ENCODE data around the gene RCN1. TPM values are rescaled to one million over a fixed set of nuclear protein-coding genes. Genes with fewer than 3 reads are reported as not detected.

The RCN1 gene
- total RNA-seq, 6 experiments from 2014 or later, result 30.7 to 52.4 (median 37.7) TPM

- WGBS (ENCODE audit: insufficient coverage, low coverage, low lambda C conversion rate, missing lambda C conversion rate), result 33% methylated on average over 2 of the region's 2 CpGs
- no peak for TF ChIP-seq CTCF (IDR thresholded peaks at IDR 0.05)
- no peak for TF ChIP-seq POLR2A (IDR thresholded peaks at IDR 0.05)
- ATAC-seq (no peak), DNase-seq (no peak)
- H3K36me3 ChIP-seq, result no peaks in the 10 kb centered on the region
- no peak overlapping the region for H3K4me3 ChIP-seq
- H3K27ac ChIP-seq, result no peak overlapping the region
- no peaks in the 10 kb centered on the region for H3K9me3 ChIP-seq
- H3K4me1 ChIP-seq, result no peaks in the 10 kb centered on the region
- intact Hi-C loops (cut with DNase I), result no loop called here
- no peaks in the 10 kb centered on the region for H3K27me3 ChIP-seq
Measured at GRCh38 chr11:32122200-32122599, 31.3 kb downstream of the RCN1 start.

- WGBS (ENCODE audit: insufficient coverage, low coverage, low lambda C conversion rate, missing lambda C conversion rate), result 69% methylated on average over 2 of the region's 3 CpGs
- intact Hi-C loops (cut with DNase I), result no loop called here
- Histone ChIP-seq H3K4me3 (no peak overlapping the region), H3K4me1 (no peaks in the 10 kb centered on the region), H3K36me3 (no peaks in the 10 kb centered on the region), H3K27ac (no peak overlapping the region), H3K27me3 (no peaks in the 10 kb centered on the region), H3K9me3 (no peaks in the 10 kb centered on the region)
- no peak for TF ChIP-seq CTCF (IDR thresholded peaks at IDR 0.05)
- no peak for TF ChIP-seq POLR2A (IDR thresholded peaks at IDR 0.05)
- DNase-seq, result no peak
- no peak for ATAC-seq
Measured at GRCh38 chr11:32131321-32131720, 40.4 kb downstream of the RCN1 start.

- no peak for ATAC-seq
- WGBS (ENCODE audit: insufficient coverage, low coverage, low lambda C conversion rate, missing lambda C conversion rate), result 65% methylated on average over 3 of the region's 3 CpGs
- Histone ChIP-seq H3K4me3 (no peak overlapping the region), H3K27me3 (no peaks in the 10 kb centered on the region), H3K36me3 (no peaks in the 10 kb centered on the region), H3K9me3 (no peaks in the 10 kb centered on the region), H3K27ac (no peak overlapping the region), H3K4me1 (peaks cover 0 to 3% (median 0%) of the 10 kb centered on the region in 4 donors)
- intact Hi-C loops (cut with DNase I), result no loop called here
- DNase-seq, result no peak
- no peak for TF ChIP-seq POLR2A (IDR thresholded peaks at IDR 0.05)
- no peak for TF ChIP-seq CTCF (IDR thresholded peaks at IDR 0.05)
Measured at GRCh38 chr11:32136657-32137056, 45.8 kb downstream of the RCN1 start.

- H3K27me3 ChIP-seq, result no peaks in the 10 kb centered on the region
- DNase-seq, result no peak
- TF ChIP-seq POLR2A (IDR thresholded peaks at IDR 0.05) (no peak), CTCF (IDR thresholded peaks at IDR 0.05) (no peak)
- ATAC-seq, result peak in 1 of 4 donors; percentile 34
- no peaks in the 10 kb centered on the region for H3K36me3 ChIP-seq
- no peak overlapping the region for H3K4me3 ChIP-seq
- H3K27ac ChIP-seq, result no peak overlapping the region
- intact Hi-C loops (cut with DNase I), result no loop called here
- 44% methylated on average over 2 of the region's 2 CpGs for WGBS (ENCODE audit: insufficient coverage, low coverage, low lambda C conversion rate, missing lambda C conversion rate)
- H3K4me1 ChIP-seq, result peaks cover 0 to 9% (median 0%) of the 10 kb centered on the region in 4 donors
- no peaks in the 10 kb centered on the region for H3K9me3 ChIP-seq
Measured at GRCh38 chr11:32137263-32137662, 46.4 kb downstream of the RCN1 start.

GRCh38 chr11:32137869-32138268, 47.0 kb downstream of the RCN1 start:
- TF ChIP-seq POLR2A (IDR thresholded peaks at IDR 0.05) (no peak), CTCF (IDR thresholded peaks at IDR 0.05) (no peak)
- peaks cover 0 to 9% (median 0%) of the 10 kb centered on the region in 4 donors for H3K4me1 ChIP-seq
- no peak overlapping the region for H3K27ac ChIP-seq
- intact Hi-C loops (cut with DNase I), result no loop called here
- H3K9me3 ChIP-seq, result no peaks in the 10 kb centered on the region
- 80% methylated on average over 1 of the region's 3 CpGs for WGBS (ENCODE audit: insufficient coverage, low coverage, low lambda C conversion rate, missing lambda C conversion rate)
- no peaks in the 10 kb centered on the region for H3K27me3 ChIP-seq
- H3K4me3 ChIP-seq, result no peak overlapping the region
- no peaks in the 10 kb centered on the region for H3K36me3 ChIP-seq
- DNase-seq, result no peak
- no peak for ATAC-seq

Data from right lobe of liver (tissue), 6 donors.